PC-3 (cell line): Measurements from ENCODE around the gene CD2. TPM values are rescaled to one million over a fixed set of nuclear protein-coding genes. Genes with fewer than 3 reads are reported as not detected.

Experiments
- ATAC-seq: fragments of 200-7000 bp; cut with Tn5 transposase; 2 replicates; pipeline ENCODE4 v1.9.1; 2020; ENCODE audit warnings: mild to moderate bottlenecking, moderate library complexity
- BruUV-seq: library from RNA; stranded (reverse); fragments of 400-500 nt; replicated peaks from 2 replicates; lab custom pipeline; 2021; lab: Mats Ljungman, UMichigan
- CTCF ChIA-PET: fragments of 300-600 bp; sonication (Branson Sonifier 250); formaldehyde crosslinking; loops from one replicate; lab custom pipeline; 2022; ENCODE audit warnings: antibody characterized with exemption; lab: Charles Lee
- POLR2A ChIA-PET: fragments of 300-600 bp; sonication (Branson Sonifier 250); formaldehyde crosslinking; loops from one replicate; lab custom pipeline; 2022; ENCODE audit warnings: antibody characterized with exemption; ENCODE audit not compliant: unreplicated experiment; lab: Charles Lee
- DNase-seq: peaks from one replicate; pipeline ENCODE4 v3.0.0-alpha.2; 2015
- H2AFZ ChIP-seq: fragments of 300-600 bp; sonication (generic); 2 replicates; pipeline ENCODE4 v1.6.0; 2016; ENCODE audit warnings: antibody characterized with exemption, low read length
- H3F3A ChIP-seq: fragments of 300-600 bp; sonication (generic); one replicate; pipeline ENCODE4 v1.6.0; 2017; ENCODE audit warnings: antibody characterized with exemption, low read length, control low read depth, mild to moderate bottlenecking; ENCODE audit not compliant: unreplicated experiment
- H3K27ac ChIP-seq: fragments of 300-600 bp; sonication (generic); 2 replicates; pipeline ENCODE4 v1.5.1; 2016; ENCODE audit warnings: mild to moderate bottlenecking, low read length
- H3K27me3 ChIP-seq: fragments of 300-600 bp; sonication (generic); 2 replicates; pipeline ENCODE4 v1.6.1; 2016; ENCODE audit warnings: low read length, mixed read lengths
- H3K36me3 ChIP-seq: fragments of 300-600 bp; sonication (generic); 2 replicates; pipeline ENCODE4 v1.6.1; 2016; ENCODE audit warnings: low read depth, mixed run types, low read length, mixed read lengths
- H3K4me1 ChIP-seq: fragments of 300-600 bp; sonication (generic); 2 replicates; pipeline ENCODE4 v1.5.1; 2016; ENCODE audit warnings: low read length; ENCODE audit not compliant: insufficient read depth
- H3K4me2 ChIP-seq: fragments of 300-600 bp; sonication (generic); 2 replicates; pipeline ENCODE4 v1.6.0; 2016; ENCODE audit warnings: low read length
- H3K4me3 ChIP-seq: fragments of 300-600 bp; sonication (generic); 2 replicates; pipeline ENCODE4 v1.5.1; 2016; ENCODE audit warnings: mild to moderate bottlenecking, low read length, mixed read lengths
- H3K79me2 ChIP-seq: fragments of 300-600 bp; sonication (generic); 2 replicates; pipeline ENCODE4 v1.6.1; 2017; ENCODE audit warnings: low read length, mixed read lengths
- H3K9ac ChIP-seq: fragments of 300-600 bp; sonication (generic); 2 replicates; pipeline ENCODE4 v1.6.0; 2016; ENCODE audit warnings: mild to moderate bottlenecking, low read length
- H3K9me2 ChIP-seq: fragments of 300-600 bp; sonication (generic); replicated peaks from 2 replicates; pipeline ENCODE4 v1.6.1; 2016; ENCODE audit warnings: mixed run types, low read length, mixed read lengths
- H3K9me3 ChIP-seq: fragments of 300-600 bp; sonication (generic); 2 replicates; pipeline ENCODE4 v1.6.1; 2016; ENCODE audit warnings: low read length, mixed read lengths
- H4K20me1 ChIP-seq: fragments of 300-600 bp; sonication (generic); 2 replicates; pipeline ENCODE4 v1.6.1; 2016; ENCODE audit warnings: low read length, mixed read lengths
- CTCF ChIP-seq: fragments of 300-600 bp; sonication (generic); conservative IDR thresholded peaks from 2 replicates; pipeline ENCODE4 v1.5.1; 2017; ENCODE audit warnings: antibody characterized with exemption, low read depth, mild to moderate bottlenecking, low read length
- EZH2 ChIP-seq: fragments of 300-600 bp; sonication (generic); IDR thresholded peaks from one replicate; pipeline ENCODE4 v1.6.1; 2017; ENCODE audit warnings: antibody characterized with exemption, mild to moderate bottlenecking, low read length; ENCODE audit not compliant: unreplicated experiment
- EZH2phosphoT487 ChIP-seq: fragments of 300-600 bp; sonication (generic); IDR thresholded peaks from 2 replicates; pipeline ENCODE4 v1.6.1; 2018; ENCODE audit warnings: mild to moderate bottlenecking, antibody characterized with exemption, low read length, borderline replicate concordance
- intact Hi-C: fragments of 100-400 bp; cut with micrococcal nuclease; formaldehyde crosslinking; loops from 2 replicates; pipeline ENCODE4 v1.9.0; 2023
- total RNA-seq: library from RNA; depleted of rRNA; stranded (reverse); fragments of >200 nt; gene quantifications from 2 replicates; pipeline ENCODE4 v1.2.3, GENCODE V29; 2014; rRNA removed

CD2 gene
- total RNA-seq, 1 experiment from 2014 or later = not detected

GRCh38 chr1:116814926-116815723 lies 60.9 kb downstream of the CD2 start:
- Histone ChIP-seq H3K9me2 (no peaks in the 10 kb centered on the region), H2AFZ (no peak overlapping the region), H3K4me3 (no peak overlapping the region), H3K9ac (no peak overlapping the region), H3K36me3 (no peaks in the 10 kb centered on the region), H3K27ac (no peak overlapping the region), H3K4me1 (0 out of 2 replicates have a peak, but pooled peaks cover 2% of the 10 kb centered on the region), H3K9me3 (no peaks in the 10 kb centered on the region), H4K20me1 (no peaks in the 10 kb centered on the region), H3K79me2 (no peaks in the 10 kb centered on the region), H3K4me2 (no peak overlapping the region), H3K27me3 (no peaks in the 10 kb centered on the region), H3F3A (no peaks in the 10 kb centered on the region)
- CTCF ChIA-PET = no interaction called here
- DNase-seq = no peak
- no peak for TF ChIP-seq EZH2phosphoT487
- no peak for TF ChIP-seq CTCF
- no peak for TF ChIP-seq EZH2
- intact Hi-C loops = loop anchor here (5.0 to 10.0 kb wide), 3 partner anchors 60 to 243 kb away; partner anchors contain the start of gene CD58
- POLR2A ChIA-PET = no interaction called here
- no TSS peak for BruUV-seq
- ATAC-seq = no peak

- no peaks in the 10 kb centered on the region for H3K9me2 ChIP-seq
- no TSS peak for BruUV-seq
- H3K4me3 ChIP-seq = no peak overlapping the region
- no peaks in the 10 kb centered on the region for H3K36me3 ChIP-seq
- H3K27me3 ChIP-seq = no peaks in the 10 kb centered on the region
- H2AFZ ChIP-seq = no peak overlapping the region
- no peak overlapping the region for H3K4me2 ChIP-seq
- no peaks in the 10 kb centered on the region for H4K20me1 ChIP-seq
- no peaks in the 10 kb centered on the region for H3F3A ChIP-seq
- ATAC-seq (peak; percentile 93), DNase-seq (peak; percentile 79)
- no peak overlapping the region for H3K27ac ChIP-seq
- 0 out of 2 replicates have a peak, but pooled peaks cover 10% of the 10 kb centered on the region for H3K4me1 ChIP-seq
- CTCF ChIA-PET = no interaction called here
- intact Hi-C loops = loop anchor here (2.0 to 10.0 kb wide), 4 partner anchors 57 to 245 kb away; partner anchors contain the start of gene CD58
- POLR2A ChIA-PET = no interaction called here
- no peak for TF ChIP-seq EZH2phosphoT487
- TF ChIP-seq CTCF = peak; percentile 97
- H3K79me2 ChIP-seq = no peaks in the 10 kb centered on the region
- H3K9ac ChIP-seq = no peak overlapping the region
- H3K9me3 ChIP-seq = no peaks in the 10 kb centered on the region
These were observed 63.4 kb downstream of the CD2 start for GRCh38 chr1:116817582-116818064.

Other genes with a start within 250 kb of the CD2 start
- gene CD58, start 183.4 kb upstream of the CD2 start, total RNA-seq = 15.2 and 26.9 TPM in 2 replicates
- 15.5 and 17.2 TPM in 2 replicates for gene IGSF3, start 86.7 kb upstream of the CD2 start, total RNA-seq
- 57.4 and 77.8 TPM in 2 replicates for gene PTGFRN, start 155.5 kb downstream of the CD2 start, total RNA-seq
- gene CD101, start 247.3 kb downstream of the CD2 start, total RNA-seq = 0.17 and 0.36 TPM in 2 replicates